GM23338 (cell line): ENCODE results near the gene UQCR11. TPM values are rescaled to one million over a fixed set of nuclear protein-coding genes. Genes with fewer than 3 reads are reported as not detected.

Experiments
- ATAC-seq: fragments of 200-7000 bp; cut with Tn5 transposase; 3 replicates; pipeline ENCODE4 v1.9.1; 2020
- DNase-seq: peaks from one replicate; pipeline ENCODE4 v3.0.0-alpha.2; 2015; ENCODE audit warnings: low spot score
- H2AFZ ChIP-seq: fragments of 200-600 bp; sonication (generic); 2 replicates; pipeline ENCODE4 v1.8.0; 2016; ENCODE audit warnings: antibody characterized with exemption, mild to moderate bottlenecking, moderate library complexity
- H3F3A ChIP-seq: fragments of 200-600 bp; sonication (generic); replicated peaks from 2 replicates; pipeline ENCODE4 v1.8.0; 2017; ENCODE audit warnings: antibody characterized with exemption, mixed run types, low read depth
- H3K27ac ChIP-seq: fragments of 200-600 bp; sonication (generic); 2 replicates; pipeline ENCODE4 v1.6.1; 2016; ENCODE audit warnings: low read depth
- H3K27me3 ChIP-seq: fragments of 200-600 bp; sonication (generic); 2 replicates; pipeline ENCODE4 v1.8.0; 2016; ENCODE audit warnings: mild to moderate bottlenecking, mixed run types, moderate library complexity; ENCODE audit not compliant: insufficient read depth
- H3K36me3 ChIP-seq: fragments of 200-600 bp; sonication (generic); 2 replicates; pipeline ENCODE4 v1.8.0; 2016; ENCODE audit warnings: mild to moderate bottlenecking; ENCODE audit not compliant: insufficient read depth
- H3K4me1 ChIP-seq: fragments of 200-600 bp; sonication (generic); 2 replicates; pipeline ENCODE4 v1.8.0; 2016; ENCODE audit warnings: mild to moderate bottlenecking, moderate library complexity; ENCODE audit not compliant: insufficient read depth
- H3K4me2 ChIP-seq: fragments of 200-600 bp; sonication (generic); 2 replicates; pipeline ENCODE4 v1.7.1; 2017; ENCODE audit warnings: mixed run types
- H3K4me3 ChIP-seq: fragments of 200-600 bp; sonication (generic); 2 replicates; pipeline ENCODE4 v1.6.1; 2016; ENCODE audit warnings: mixed run types
- H3K79me2 ChIP-seq: fragments of 200-600 bp; sonication (generic); replicated peaks from 2 replicates; pipeline ENCODE4 v1.8.0; 2017; ENCODE audit warnings: mild to moderate bottlenecking; ENCODE audit not compliant: insufficient read depth
- H3K9me2 ChIP-seq: fragments of 200-600 bp; sonication (generic); 2 replicates; pipeline ENCODE4 v1.8.0; 2017; ENCODE audit not compliant: insufficient read depth
- H4K20me1 ChIP-seq: fragments of 200-600 bp; sonication (generic); replicated peaks from 2 replicates; pipeline ENCODE4 v1.8.0; 2017; ENCODE audit warnings: mild to moderate bottlenecking; ENCODE audit not compliant: insufficient read depth
- H3K27ac Mint-ChIP-seq: 2 replicates; pipeline ENCODE4 v1.8.0; 2020; ENCODE audit warnings: inconsistent platforms, mild to moderate bottlenecking, moderate library complexity, mixed read lengths
- H3K27me3 Mint-ChIP-seq: 3 replicates; pipeline ENCODE4 v1.8.0; 2022; ENCODE audit warnings: low read depth, mild to moderate bottlenecking, moderate library complexity, mixed read lengths, inconsistent platforms; ENCODE audit not compliant: insufficient read depth, poor library complexity
- H3K36me3 Mint-ChIP-seq: 3 replicates; pipeline ENCODE4 v1.8.0; 2021; ENCODE audit warnings: low read depth, mild to moderate bottlenecking, inconsistent platforms, moderate library complexity, mixed read lengths
- H3K4me1 Mint-ChIP-seq: 3 replicates; pipeline ENCODE4 v1.8.0; 2020; ENCODE audit warnings: mild to moderate bottlenecking, inconsistent platforms, mixed read lengths
- H3K4me3 Mint-ChIP-seq: 3 replicates; pipeline ENCODE4 v1.8.0; 2021; ENCODE audit warnings: moderate library complexity, mild to moderate bottlenecking, inconsistent platforms, mixed read lengths
- H3K9me3 Mint-ChIP-seq: 3 replicates; pipeline ENCODE4 v1.8.0; 2020; ENCODE audit warnings: moderate library complexity, mild to moderate bottlenecking, inconsistent platforms, mixed read lengths
- CREB1 ChIP-seq: fragments of 250-450 bp; sonication (Bioruptor Pico); IDR thresholded peaks from 2 replicates; pipeline ENCODE4 v1.5.0; 2020; ENCODE audit warnings: low read depth, mild to moderate bottlenecking, moderate library complexity
- CTCF ChIP-seq, 2 experiments: fragments of 200-600 bp in 1 of 2; sonication (generic) in 1 of 2; conservative IDR thresholded peaks; 2 replicates each; pipeline versions ENCODE4 v1.5.1 to v1.6.1; 2016 to 2017; ENCODE audit warnings: antibody characterized with exemption in 2 of 2, low read depth in 2 of 2, mild to moderate bottlenecking in 2 of 2, moderate library complexity in 1 of 2
- ETS1 ChIP-seq: IDR thresholded peaks from 2 replicates; pipeline ENCODE4 v1.6.1; 2016; ENCODE audit warnings: antibody characterized with exemption
- EZH2 ChIP-seq: fragments of 200-600 bp; sonication (generic); IDR thresholded peaks from one replicate; pipeline ENCODE4 v1.8.0; 2017; ENCODE audit warnings: antibody characterized with exemption, mild to moderate bottlenecking, low read depth; ENCODE audit not compliant: unreplicated experiment
- EZH2phosphoT487 ChIP-seq: fragments of 200-600 bp; sonication (generic); IDR thresholded peaks from one replicate; pipeline ENCODE4 v1.8.1; 2018; ENCODE audit warnings: antibody characterized with exemption; ENCODE audit not compliant: unreplicated experiment
- JUNB ChIP-seq: IDR thresholded peaks from one replicate; pipeline ENCODE4 v1.6.1; 2016; ENCODE audit warnings: antibody characterized with exemption; ENCODE audit not compliant: unreplicated experiment
- NANOG ChIP-seq: IDR thresholded peaks from 2 replicates; pipeline ENCODE4 v1.6.1; 2016; ENCODE audit warnings: antibody characterized with exemption, borderline replicate concordance
- POLR2AphosphoS5 ChIP-seq: IDR thresholded peaks from 2 replicates; pipeline ENCODE4 v1.6.1; 2016; ENCODE audit warnings: antibody characterized with exemption, low read depth
- STAT1 ChIP-seq: IDR thresholded peaks from one replicate; pipeline ENCODE4 v1.6.1; 2016; ENCODE audit warnings: antibody characterized with exemption; ENCODE audit not compliant: unreplicated experiment
- ZNF114 ChIP-seq: fragments of 250-450 bp; sonication (Bioruptor Pico); IDR thresholded peaks from 2 replicates; pipeline ENCODE4 v1.5.0; 2020; ENCODE audit warnings: mild to moderate bottlenecking, moderate library complexity
- ZNF331 ChIP-seq: fragments of 250-450 bp; sonication (Bioruptor Pico); IDR thresholded peaks from 2 replicates; pipeline ENCODE4 v1.5.0; 2020; ENCODE audit warnings: low read depth, mild to moderate bottlenecking, moderate library complexity
- ZNF462 ChIP-seq: fragments of 250-450 bp; sonication (Bioruptor Pico); IDR thresholded peaks from 2 replicates; pipeline ENCODE4 v1.5.0; 2020; ENCODE audit warnings: mild to moderate bottlenecking, moderate library complexity
- polyA plus RNA-seq: library from polyadenylated mRNA; unstranded; fragments of >200 nt; fragmentation: Nextera tagmentation; extraction: Ambion mirVana; gene quantifications from 2 replicates; pipeline ENCODE4 v1.2.1, GENCODE V29; 2016
- total RNA-seq: library from RNA; depleted of rRNA; stranded (reverse); fragments of >200 nt; shearing (Covaris generic); gene quantifications from 2 replicates; pipeline ENCODE4 v1.2.3, GENCODE V29; 2014
- TF ChIP-seq, protein P1 (sequence below): IDR thresholded peaks from one replicate; pipeline ENCODE4 v1.6.1; 2018; ENCODE audit warnings: antibody characterized with exemption; ENCODE audit not compliant: unreplicated experiment

The UQCR11 gene
- total and polyA plus RNA-seq, 2 experiments from 2014 or later: 46.4 to 413 TPM

GRCh38 chr19:1620502-1620901 is 15.2 kb upstream of the UQCR11 start:
- H3K36me3 ChIP-seq: peaks cover 23% of the 10 kb centered on the region
- H3K27ac Mint-ChIP-seq: no peak overlapping the region; the same call in 1 of the 2 replicates
- H3K79me2 ChIP-seq: peaks cover 9% of the 10 kb centered on the region
- H3K27me3 Mint-ChIP-seq: peaks cover 25% of the 10 kb centered on the region
- no peaks in the 10 kb centered on the region for H3K27me3 ChIP-seq
- no peak overlapping the region for H3K27ac ChIP-seq
- peaks cover 18% of the 10 kb centered on the region for H3K4me1 Mint-ChIP-seq
- no peak overlapping the region for H2AFZ ChIP-seq
- peaks cover 76% of the 10 kb centered on the region for H3K36me3 Mint-ChIP-seq
- H3K4me2 ChIP-seq: no peak overlapping the region
- H3K4me1 ChIP-seq: no peaks in the 10 kb centered on the region
- peaks cover 32% of the 10 kb centered on the region for H4K20me1 ChIP-seq
- H3F3A ChIP-seq: peaks cover 22% of the 10 kb centered on the region; the same call in 1 of the 2 replicates
- DNase-seq (no peak), ATAC-seq (no peak)
- no peak overlapping the region for H3K4me3 Mint-ChIP-seq
- TF ChIP-seq EZH2: no peak
- no peak for TF ChIP-seq CREB1 (CRISPR knock-in tag)
- no peak for TF ChIP-seq STAT1
- TF ChIP-seq ETS1: no peak
- TF ChIP-seq, protein P1, sequence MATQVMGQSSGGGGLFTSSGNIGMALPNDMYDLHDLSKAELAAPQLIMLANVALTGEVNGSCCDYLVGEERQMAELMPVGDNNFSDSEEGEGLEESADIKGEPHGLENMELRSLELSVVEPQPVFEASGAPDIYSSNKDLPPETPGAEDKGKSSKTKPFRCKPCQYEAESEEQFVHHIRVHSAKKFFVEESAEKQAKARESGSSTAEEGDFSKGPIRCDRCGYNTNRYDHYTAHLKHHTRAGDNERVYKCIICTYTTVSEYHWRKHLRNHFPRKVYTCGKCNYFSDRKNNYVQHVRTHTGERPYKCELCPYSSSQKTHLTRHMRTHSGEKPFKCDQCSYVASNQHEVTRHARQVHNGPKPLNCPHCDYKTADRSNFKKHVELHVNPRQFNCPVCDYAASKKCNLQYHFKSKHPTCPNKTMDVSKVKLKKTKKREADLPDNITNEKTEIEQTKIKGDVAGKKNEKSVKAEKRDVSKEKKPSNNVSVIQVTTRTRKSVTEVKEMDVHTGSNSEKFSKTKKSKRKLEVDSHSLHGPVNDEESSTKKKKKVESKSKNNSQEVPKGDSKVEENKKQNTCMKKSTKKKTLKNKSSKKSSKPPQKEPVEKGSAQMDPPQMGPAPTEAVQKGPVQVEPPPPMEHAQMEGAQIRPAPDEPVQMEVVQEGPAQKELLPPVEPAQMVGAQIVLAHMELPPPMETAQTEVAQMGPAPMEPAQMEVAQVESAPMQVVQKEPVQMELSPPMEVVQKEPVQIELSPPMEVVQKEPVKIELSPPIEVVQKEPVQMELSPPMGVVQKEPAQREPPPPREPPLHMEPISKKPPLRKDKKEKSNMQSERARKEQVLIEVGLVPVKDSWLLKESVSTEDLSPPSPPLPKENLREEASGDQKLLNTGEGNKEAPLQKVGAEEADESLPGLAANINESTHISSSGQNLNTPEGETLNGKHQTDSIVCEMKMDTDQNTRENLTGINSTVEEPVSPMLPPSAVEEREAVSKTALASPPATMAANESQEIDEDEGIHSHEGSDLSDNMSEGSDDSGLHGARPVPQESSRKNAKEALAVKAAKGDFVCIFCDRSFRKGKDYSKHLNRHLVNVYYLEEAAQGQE: no peak
- TF ChIP-seq EZH2phosphoT487: no peak
- no peak for TF ChIP-seq JUNB
- TF ChIP-seq CTCF (conservative IDR thresholded peaks at IDR 0.05; ENCODE audit: low read depth in 2 of 2): no peak
- no peak for TF ChIP-seq ZNF331
- no peak for TF ChIP-seq ZNF114
- no peak for TF ChIP-seq NANOG
- TF ChIP-seq ZNF462 (CRISPR knock-in tag): no peak
- no peak for TF ChIP-seq POLR2AphosphoS5
- no peaks in the 10 kb centered on the region for H3K9me2 ChIP-seq
- no peak overlapping the region for H3K4me3 ChIP-seq
- peaks cover 3% of the 10 kb centered on the region; the same call in 1 of the 3 replicates for H3K9me3 Mint-ChIP-seq
